ENCODE data around the gene TNNI3K. TPM values are rescaled to one million over a fixed set of nuclear protein-coding genes. Genes with fewer than 3 reads are reported as not detected.

TNNI3K gene
- total RNA-seq, 1 experiment from 2014 or later = 0.49 TPM

GRCh38 chr1:74399249-74399648, 164.1 kb downstream of the TNNI3K start (continued):
- no peak for TF ChIP-seq SIN3A (IDR thresholded peaks at IDR 0.05; ENCODE audit: low read depth)
- TF ChIP-seq YY1 (IDR thresholded peaks at IDR 0.05; ENCODE audit: extremely low read depth, insufficient replicate concordance, low read depth, low read length) = no peak

GRCh38 chr1:74402873-74403272, 167.7 kb downstream of the TNNI3K start:
- DNase-seq (ENCODE audit: low read depth, low spot score) = no peak
- no peak overlapping the region for H2AFZ ChIP-seq (ENCODE audit: low read depth, low read length, poor library complexity, severe bottlenecking)
- H3K4me1 ChIP-seq (ENCODE audit: control insufficient read depth in 1 of 2, insufficient read depth in 2 of 2, low read length in 2 of 2) = no peaks in the 10 kb centered on the region
- H3K4me3 ChIP-seq (replicated peaks in 1 of 2; ENCODE audit: low read depth in 1 of 2, low read length in 2 of 2) = no peak overlapping the region
- no peaks in the 10 kb centered on the region for H4K20me1 ChIP-seq (ENCODE audit: insufficient read depth)
- intact Hi-C loops (cut with micrococcal nuclease) = no loop called here
- ATAC-seq = no peak
- no peaks in the 10 kb centered on the region for H3K9me3 ChIP-seq (ENCODE audit: control insufficient read depth in 1 of 2, insufficient read depth in 1 of 2, low read depth in 1 of 2, low read length in 2 of 2)
- H3K9me2 ChIP-seq (ENCODE audit: insufficient read depth) = no peaks in the 10 kb centered on the region
- H3K36me3 ChIP-seq (ENCODE audit: control insufficient read depth in 1 of 2, insufficient read depth in 2 of 2, low read length in 2 of 2) = no peaks in the 10 kb centered on the region
- ChIA-PET POLR2A (no interaction called here), RAD21 (ENCODE audit: low non-redundant PET in 1 of 2, low total read pairs in 2 of 2, uncharacterized antibody in 2 of 2, unreplicated experiment in 2 of 2) (no interaction called here), CTCF (no interaction called here)
- no peak overlapping the region for H3K4me2 ChIP-seq (ENCODE audit: low read length)
- BruUV-seq (replicated peaks) = no TSS peak
- H3K79me2 ChIP-seq (ENCODE audit: insufficient read depth, low read length) = no peaks in the 10 kb centered on the region
- H3K27me3 ChIP-seq (ENCODE audit: insufficient read depth, low read length) = no peaks in the 10 kb centered on the region
- TF ChIP-seq SP1 (IDR thresholded peaks at IDR 0.05; ENCODE audit: low read depth) = no peak
- TF ChIP-seq, protein P1, sequence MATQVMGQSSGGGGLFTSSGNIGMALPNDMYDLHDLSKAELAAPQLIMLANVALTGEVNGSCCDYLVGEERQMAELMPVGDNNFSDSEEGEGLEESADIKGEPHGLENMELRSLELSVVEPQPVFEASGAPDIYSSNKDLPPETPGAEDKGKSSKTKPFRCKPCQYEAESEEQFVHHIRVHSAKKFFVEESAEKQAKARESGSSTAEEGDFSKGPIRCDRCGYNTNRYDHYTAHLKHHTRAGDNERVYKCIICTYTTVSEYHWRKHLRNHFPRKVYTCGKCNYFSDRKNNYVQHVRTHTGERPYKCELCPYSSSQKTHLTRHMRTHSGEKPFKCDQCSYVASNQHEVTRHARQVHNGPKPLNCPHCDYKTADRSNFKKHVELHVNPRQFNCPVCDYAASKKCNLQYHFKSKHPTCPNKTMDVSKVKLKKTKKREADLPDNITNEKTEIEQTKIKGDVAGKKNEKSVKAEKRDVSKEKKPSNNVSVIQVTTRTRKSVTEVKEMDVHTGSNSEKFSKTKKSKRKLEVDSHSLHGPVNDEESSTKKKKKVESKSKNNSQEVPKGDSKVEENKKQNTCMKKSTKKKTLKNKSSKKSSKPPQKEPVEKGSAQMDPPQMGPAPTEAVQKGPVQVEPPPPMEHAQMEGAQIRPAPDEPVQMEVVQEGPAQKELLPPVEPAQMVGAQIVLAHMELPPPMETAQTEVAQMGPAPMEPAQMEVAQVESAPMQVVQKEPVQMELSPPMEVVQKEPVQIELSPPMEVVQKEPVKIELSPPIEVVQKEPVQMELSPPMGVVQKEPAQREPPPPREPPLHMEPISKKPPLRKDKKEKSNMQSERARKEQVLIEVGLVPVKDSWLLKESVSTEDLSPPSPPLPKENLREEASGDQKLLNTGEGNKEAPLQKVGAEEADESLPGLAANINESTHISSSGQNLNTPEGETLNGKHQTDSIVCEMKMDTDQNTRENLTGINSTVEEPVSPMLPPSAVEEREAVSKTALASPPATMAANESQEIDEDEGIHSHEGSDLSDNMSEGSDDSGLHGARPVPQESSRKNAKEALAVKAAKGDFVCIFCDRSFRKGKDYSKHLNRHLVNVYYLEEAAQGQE (IDR thresholded peaks at IDR 0.05; ENCODE audit: low read depth) = no peak
- no peak for TF ChIP-seq RAD21 (IDR thresholded peaks at IDR 0.05; ENCODE audit: low read depth)
- TF ChIP-seq ATF3 (IDR thresholded peaks at IDR 0.05) = no peak
- no peak overlapping the region for H3K27ac ChIP-seq (ENCODE audit: low read depth, low read length)
- H3K9ac ChIP-seq (ENCODE audit: low read length) = no peak overlapping the region
